ENCODE results near the gene TULP4. TPM values are rescaled to one million over a fixed set of nuclear protein-coding genes. Genes with fewer than 3 reads are reported as not detected.

TULP4 gene
- total RNA-seq, 1 donor from 2014 or later: 100 TPM

DNA sequence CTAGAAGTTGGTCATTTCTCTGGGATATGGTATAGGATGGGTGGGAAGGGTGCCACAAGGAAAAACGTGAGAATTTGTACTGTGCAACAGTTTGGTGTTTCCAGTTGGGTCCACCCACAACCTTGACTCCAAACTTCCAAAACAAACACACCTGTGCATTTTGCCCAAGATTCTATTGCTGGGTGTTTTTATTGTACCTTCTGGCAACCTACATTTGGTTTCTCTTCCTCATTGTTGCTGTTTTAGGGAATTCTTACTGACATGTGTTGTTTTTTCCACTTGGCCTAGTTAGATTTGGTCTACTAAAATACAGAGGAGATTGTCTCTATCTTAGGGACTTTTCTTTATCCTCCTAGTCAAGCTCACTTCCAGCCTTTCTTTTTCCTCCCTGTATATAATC lies 16.7 kb downstream of the TULP4 start:
- Mint-ChIP-seq H3K4me3 (ENCODE audit: unreplicated experiment) (no peak overlapping the region), H3K4me1 (ENCODE audit: unreplicated experiment) (peaks cover 25% of the 10 kb centered on the region), H3K36me3 (ENCODE audit: unreplicated experiment) (peaks cover 22% of the 10 kb centered on the region), H3K27ac (ENCODE audit: unreplicated experiment) (peak overlapping the region; percentile 25), H3K9me3 (ENCODE audit: unreplicated experiment) (peaks cover 16% of the 10 kb centered on the region), H3K27me3 (ENCODE audit: unreplicated experiment) (no peaks in the 10 kb centered on the region)
- TF ChIP-seq, protein P1, sequence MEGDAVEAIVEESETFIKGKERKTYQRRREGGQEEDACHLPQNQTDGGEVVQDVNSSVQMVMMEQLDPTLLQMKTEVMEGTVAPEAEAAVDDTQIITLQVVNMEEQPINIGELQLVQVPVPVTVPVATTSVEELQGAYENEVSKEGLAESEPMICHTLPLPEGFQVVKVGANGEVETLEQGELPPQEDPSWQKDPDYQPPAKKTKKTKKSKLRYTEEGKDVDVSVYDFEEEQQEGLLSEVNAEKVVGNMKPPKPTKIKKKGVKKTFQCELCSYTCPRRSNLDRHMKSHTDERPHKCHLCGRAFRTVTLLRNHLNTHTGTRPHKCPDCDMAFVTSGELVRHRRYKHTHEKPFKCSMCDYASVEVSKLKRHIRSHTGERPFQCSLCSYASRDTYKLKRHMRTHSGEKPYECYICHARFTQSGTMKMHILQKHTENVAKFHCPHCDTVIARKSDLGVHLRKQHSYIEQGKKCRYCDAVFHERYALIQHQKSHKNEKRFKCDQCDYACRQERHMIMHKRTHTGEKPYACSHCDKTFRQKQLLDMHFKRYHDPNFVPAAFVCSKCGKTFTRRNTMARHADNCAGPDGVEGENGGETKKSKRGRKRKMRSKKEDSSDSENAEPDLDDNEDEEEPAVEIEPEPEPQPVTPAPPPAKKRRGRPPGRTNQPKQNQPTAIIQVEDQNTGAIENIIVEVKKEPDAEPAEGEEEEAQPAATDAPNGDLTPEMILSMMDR (IDR thresholded peaks at IDR 0.05): no peak
- DNase-seq (ENCODE audit: extremely low spot score, unreplicated experiment): no peak

DNA sequence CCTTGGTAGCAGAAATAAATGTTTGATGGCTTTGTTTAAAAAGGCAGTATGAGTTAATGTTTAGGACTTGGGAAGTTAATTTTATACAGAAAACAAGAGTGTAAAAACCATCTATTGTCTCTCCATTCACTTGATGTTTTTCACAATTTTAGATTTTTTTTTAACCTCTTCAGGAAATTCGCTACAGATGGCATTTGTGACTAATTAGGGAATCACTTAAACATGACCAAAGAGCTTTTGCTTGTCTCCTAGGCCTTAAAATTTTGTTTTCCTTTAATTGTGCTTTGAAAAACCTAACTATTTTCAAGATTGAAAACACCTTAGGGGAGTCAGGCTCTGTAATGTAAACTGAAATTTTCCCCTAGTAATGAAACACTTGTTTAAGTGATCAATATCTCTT lies 17.3 kb downstream of the TULP4 start:
- TF ChIP-seq, protein P1 (IDR thresholded peaks at IDR 0.05): no peak
- no peaks in the 10 kb centered on the region for H3K27me3 Mint-ChIP-seq (ENCODE audit: unreplicated experiment)
- H3K9me3 Mint-ChIP-seq (ENCODE audit: unreplicated experiment): peaks cover 16% of the 10 kb centered on the region
- no peak overlapping the region for H3K27ac Mint-ChIP-seq (ENCODE audit: unreplicated experiment)
- H3K36me3 Mint-ChIP-seq (ENCODE audit: unreplicated experiment): peaks cover 22% of the 10 kb centered on the region
- no peak overlapping the region for H3K4me3 Mint-ChIP-seq (ENCODE audit: unreplicated experiment)
- peaks cover 21% of the 10 kb centered on the region for H3K4me1 Mint-ChIP-seq (ENCODE audit: unreplicated experiment)
- DNase-seq (ENCODE audit: extremely low spot score, unreplicated experiment): no peak

DNA sequence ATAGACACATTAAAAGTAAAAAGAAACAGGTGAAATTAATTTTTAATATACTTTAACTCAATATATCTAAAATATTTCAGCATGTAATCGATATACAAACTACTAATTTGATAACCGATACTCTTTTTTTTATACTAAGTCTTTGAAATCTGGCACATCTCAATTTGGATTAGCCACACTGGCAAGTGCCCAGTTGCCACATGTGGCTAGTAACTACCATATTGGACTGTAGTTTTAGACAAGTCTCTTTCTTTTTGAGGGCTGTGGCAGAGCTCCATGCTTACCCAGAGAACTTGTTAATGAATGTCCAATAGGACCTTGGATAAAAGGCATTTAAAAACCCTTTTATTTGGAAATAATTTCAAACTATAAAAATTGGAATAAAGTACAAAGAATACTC lies 17.8 kb downstream of the TULP4 start:
- Mint-ChIP-seq H3K4me3 (ENCODE audit: unreplicated experiment) (no peak overlapping the region), H3K4me1 (ENCODE audit: unreplicated experiment) (peaks cover 21% of the 10 kb centered on the region), H3K27me3 (ENCODE audit: unreplicated experiment) (no peaks in the 10 kb centered on the region), H3K27ac (ENCODE audit: unreplicated experiment) (no peak overlapping the region), H3K9me3 (ENCODE audit: unreplicated experiment) (peaks cover 16% of the 10 kb centered on the region), H3K36me3 (ENCODE audit: unreplicated experiment) (peaks cover 22% of the 10 kb centered on the region)
- TF ChIP-seq, protein P1 (IDR thresholded peaks at IDR 0.05): no peak
- no peak for DNase-seq (ENCODE audit: extremely low spot score, unreplicated experiment)

DNA sequence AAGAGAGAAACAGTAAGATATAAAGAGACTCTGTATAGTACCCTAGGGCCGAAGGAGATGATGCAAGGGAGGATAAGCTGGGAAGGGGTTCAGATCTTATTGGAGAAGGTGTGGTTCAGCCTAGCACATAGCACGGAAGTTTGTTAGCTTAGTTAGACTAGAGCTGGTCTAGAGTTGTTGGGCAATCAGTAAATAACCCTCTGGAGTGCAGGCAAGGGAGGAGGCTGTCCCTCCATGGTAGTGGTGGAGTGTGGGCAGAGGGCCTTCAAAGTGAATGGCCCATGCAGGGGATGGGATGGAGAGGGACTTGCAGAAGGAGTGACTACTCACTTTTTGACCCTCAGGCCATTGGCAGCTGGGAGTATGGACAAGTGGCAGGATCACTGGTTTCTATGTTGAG lies 20.0 kb downstream of the TULP4 start:
- peaks cover 11% of the 10 kb centered on the region for H3K9me3 Mint-ChIP-seq (ENCODE audit: unreplicated experiment)
- H3K36me3 Mint-ChIP-seq (ENCODE audit: unreplicated experiment): peaks cover 16% of the 10 kb centered on the region
- H3K27ac Mint-ChIP-seq (ENCODE audit: unreplicated experiment): no peak overlapping the region
- peaks cover 19% of the 10 kb centered on the region for H3K4me1 Mint-ChIP-seq (ENCODE audit: unreplicated experiment)
- H3K27me3 Mint-ChIP-seq (ENCODE audit: unreplicated experiment): no peaks in the 10 kb centered on the region
- TF ChIP-seq, protein P1 (IDR thresholded peaks at IDR 0.05): no peak
- H3K4me3 Mint-ChIP-seq (ENCODE audit: unreplicated experiment): no peak overlapping the region
- no peak for DNase-seq (ENCODE audit: extremely low spot score, unreplicated experiment)

DNA sequence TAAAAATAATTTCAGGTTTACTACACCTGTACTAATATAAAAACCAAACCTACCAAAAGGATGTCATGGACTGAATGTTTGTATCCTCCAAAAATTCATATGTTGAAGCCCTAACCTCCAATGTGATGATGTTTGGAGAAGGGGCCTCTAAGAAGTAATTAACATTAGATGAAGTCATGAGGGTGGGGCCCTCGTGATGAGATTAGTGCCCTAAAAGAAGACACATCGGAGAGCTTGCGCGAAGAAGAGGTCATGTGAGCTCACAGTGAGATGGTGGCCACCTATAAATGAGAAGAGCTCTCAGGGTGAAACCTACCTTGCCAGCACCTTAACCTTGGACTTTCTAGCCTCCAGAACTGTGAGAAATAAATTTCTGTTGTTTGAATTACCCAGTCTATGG lies 20.8 kb downstream of the TULP4 start:
- Mint-ChIP-seq H3K27me3 (ENCODE audit: unreplicated experiment) (no peaks in the 10 kb centered on the region), H3K9me3 (ENCODE audit: unreplicated experiment) (peaks cover 11% of the 10 kb centered on the region), H3K27ac (ENCODE audit: unreplicated experiment) (no peak overlapping the region), H3K4me1 (ENCODE audit: unreplicated experiment) (peaks cover 13% of the 10 kb centered on the region), H3K36me3 (ENCODE audit: unreplicated experiment) (peaks cover 16% of the 10 kb centered on the region), H3K4me3 (ENCODE audit: unreplicated experiment) (no peak overlapping the region)
- TF ChIP-seq, protein P1 (IDR thresholded peaks at IDR 0.05): no peak
- DNase-seq (ENCODE audit: extremely low spot score, unreplicated experiment): no peak

All from osteocyte (in vitro differentiated cells).